ENCODE data around the gene PLPP1. TPM values are rescaled to one million over a fixed set of nuclear protein-coding genes. Genes with fewer than 3 reads are reported as not detected.

PLPP1 gene
- total RNA-seq, 1 experiment from 2014 or later: 10.5 TPM

- Histone ChIP-seq H2AFZ (ENCODE audit: low read depth, low read length, poor library complexity, severe bottlenecking) (no peak overlapping the region), H3K79me2 (ENCODE audit: insufficient read depth, low read length) (peaks cover 31% of the 10 kb centered on the region), H3K27me3 (ENCODE audit: insufficient read depth, low read length) (no peaks in the 10 kb centered on the region), H3K36me3 (ENCODE audit: control insufficient read depth in 1 of 2, insufficient read depth in 2 of 2, low read length in 2 of 2) (peaks cover 5 to 8% of the 10 kb centered on the region in 2 experiments; a peak in 3 of 4 replicates), H3K9me2 (ENCODE audit: insufficient read depth) (no peaks in the 10 kb centered on the region), H3K9me3 (ENCODE audit: control insufficient read depth in 1 of 2, insufficient read depth in 1 of 2, low read depth in 1 of 2, low read length in 2 of 2) (no peaks in the 10 kb centered on the region), H4K20me1 (ENCODE audit: insufficient read depth) (no peaks in the 10 kb centered on the region; the same call in 1 of the 2 replicates), H3K4me2 (ENCODE audit: low read length) (no peak overlapping the region), H3K9ac (ENCODE audit: low read length) (no peak overlapping the region), H3K4me3 (replicated peaks in 1 of 2; ENCODE audit: low read depth in 1 of 2, low read length in 2 of 2) (no peak overlapping the region), H3K27ac (ENCODE audit: low read depth, low read length) (no peak overlapping the region), H3K4me1 (ENCODE audit: control insufficient read depth in 1 of 2, insufficient read depth in 2 of 2, low read length in 2 of 2) (no peaks in the 10 kb centered on the region)
- TF ChIP-seq POLR2A (IDR thresholded peaks at IDR 0.05; ENCODE audit: borderline replicate concordance, extremely low read depth, insufficient read depth, insufficient read length) (no peak), MAX (IDR thresholded peaks at IDR 0.05) (no peak), SIN3A (IDR thresholded peaks at IDR 0.05; ENCODE audit: low read depth) (no peak), ELF1 (IDR thresholded peaks at IDR 0.05; ENCODE audit: borderline replicate concordance, low read depth) (no peak), EZH2phosphoT487 (IDR thresholded peaks at IDR 0.05; ENCODE audit: borderline replicate concordance) (no peak), REST (IDR thresholded peaks at IDR 0.05; ENCODE audit: low read depth) (no peak)
- ChIA-PET CTCF (no interaction called here), POLR2A (no interaction called here), RAD21 (ENCODE audit: low non-redundant PET in 1 of 2, low total read pairs in 2 of 2, uncharacterized antibody in 2 of 2, unreplicated experiment in 2 of 2) (no interaction called here)
- ATAC-seq: no peak
- intact Hi-C loops (cut with micrococcal nuclease): no loop called here
- DNase-seq (ENCODE audit: low read depth, low spot score): no peak
- BruUV-seq (replicated peaks): no TSS peak
Observed at GRCh38 chr5:55386356-55386755, 148.4 kb downstream of the PLPP1 start.

GRCh38 chr5:55385846-55386245, 148.9 kb downstream of the PLPP1 start:
- ChIA-PET POLR2A (no interaction called here), CTCF (no interaction called here), RAD21 (ENCODE audit: low non-redundant PET in 1 of 2, low total read pairs in 2 of 2, uncharacterized antibody in 2 of 2, unreplicated experiment in 2 of 2) (no interaction called here)
- H3K36me3 ChIP-seq (ENCODE audit: control insufficient read depth in 1 of 2, insufficient read depth in 2 of 2, low read length in 2 of 2): peaks cover 5 to 8% of the 10 kb centered on the region in 2 experiments; a peak in 3 of 4 replicates
- no peaks in the 10 kb centered on the region for H3K9me2 ChIP-seq (ENCODE audit: insufficient read depth)
- H3K27ac ChIP-seq (ENCODE audit: low read depth, low read length): no peak overlapping the region
- H3K9me3 ChIP-seq (ENCODE audit: control insufficient read depth in 1 of 2, insufficient read depth in 1 of 2, low read depth in 1 of 2, low read length in 2 of 2): no peaks in the 10 kb centered on the region
- no peaks in the 10 kb centered on the region; the same call in 1 of the 2 replicates for H4K20me1 ChIP-seq (ENCODE audit: insufficient read depth)
- ATAC-seq (no peak), DNase-seq (ENCODE audit: low read depth, low spot score) (no peak)
- no peak overlapping the region for H2AFZ ChIP-seq (ENCODE audit: low read depth, low read length, poor library complexity, severe bottlenecking)
- H3K4me3 ChIP-seq (replicated peaks in 1 of 2; ENCODE audit: low read depth in 1 of 2, low read length in 2 of 2): no peak overlapping the region
- H3K9ac ChIP-seq (ENCODE audit: low read length): no peak overlapping the region
- intact Hi-C loops (cut with micrococcal nuclease): no loop called here
- H3K27me3 ChIP-seq (ENCODE audit: insufficient read depth, low read length): no peaks in the 10 kb centered on the region
- H3K79me2 ChIP-seq (ENCODE audit: insufficient read depth, low read length): peaks cover 36% of the 10 kb centered on the region
- no TSS peak for BruUV-seq (replicated peaks)
- no peaks in the 10 kb centered on the region for H3K4me1 ChIP-seq (ENCODE audit: control insufficient read depth in 1 of 2, insufficient read depth in 2 of 2, low read length in 2 of 2)
- H3K4me2 ChIP-seq (ENCODE audit: low read length): no peak overlapping the region
- no peak for TF ChIP-seq ZFX (IDR thresholded peaks at IDR 0.05)
- TF ChIP-seq ZNF274 (IDR thresholded peaks at IDR 0.05; ENCODE audit: low read depth, low read length): no peak
- TF ChIP-seq POLR2A (IDR thresholded peaks at IDR 0.05; ENCODE audit: borderline replicate concordance, extremely low read depth, insufficient read depth, insufficient read length): no peak
- no peak for TF ChIP-seq MAX (IDR thresholded peaks at IDR 0.05)
- TF ChIP-seq JUND (IDR thresholded peaks at IDR 0.05): no peak
- TF ChIP-seq ZBTB33 (IDR thresholded peaks at IDR 0.05; ENCODE audit: extremely low read depth, insufficient replicate concordance, low read length): no peak
- TF ChIP-seq REST (IDR thresholded peaks at IDR 0.05; ENCODE audit: low read depth): no peak

Measured in HCT116 (cell line).